Measurements from ENCODE around the gene VN1R5.

DNA sequence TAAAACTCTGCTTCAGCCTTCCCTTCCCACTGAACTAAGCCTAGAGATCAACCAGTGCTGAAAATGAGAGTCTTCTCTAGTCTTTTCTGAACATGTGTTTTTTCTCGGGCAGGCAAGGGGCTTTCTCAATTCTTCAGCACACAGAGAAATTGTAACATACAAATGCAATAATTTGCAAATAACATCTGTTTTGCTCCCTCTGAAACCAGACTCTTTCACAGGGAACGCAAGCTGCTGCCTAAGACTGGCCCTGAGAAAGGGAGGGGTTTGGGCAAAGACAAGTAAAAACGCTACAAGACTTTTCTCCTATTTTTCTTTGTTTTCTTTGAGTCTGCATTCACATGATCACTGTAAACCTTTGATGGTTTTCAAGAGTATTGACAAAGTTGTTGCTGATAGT, 39.6 kb upstream of the VN1R5 start:
- TF ChIP-seq, protein P1, sequence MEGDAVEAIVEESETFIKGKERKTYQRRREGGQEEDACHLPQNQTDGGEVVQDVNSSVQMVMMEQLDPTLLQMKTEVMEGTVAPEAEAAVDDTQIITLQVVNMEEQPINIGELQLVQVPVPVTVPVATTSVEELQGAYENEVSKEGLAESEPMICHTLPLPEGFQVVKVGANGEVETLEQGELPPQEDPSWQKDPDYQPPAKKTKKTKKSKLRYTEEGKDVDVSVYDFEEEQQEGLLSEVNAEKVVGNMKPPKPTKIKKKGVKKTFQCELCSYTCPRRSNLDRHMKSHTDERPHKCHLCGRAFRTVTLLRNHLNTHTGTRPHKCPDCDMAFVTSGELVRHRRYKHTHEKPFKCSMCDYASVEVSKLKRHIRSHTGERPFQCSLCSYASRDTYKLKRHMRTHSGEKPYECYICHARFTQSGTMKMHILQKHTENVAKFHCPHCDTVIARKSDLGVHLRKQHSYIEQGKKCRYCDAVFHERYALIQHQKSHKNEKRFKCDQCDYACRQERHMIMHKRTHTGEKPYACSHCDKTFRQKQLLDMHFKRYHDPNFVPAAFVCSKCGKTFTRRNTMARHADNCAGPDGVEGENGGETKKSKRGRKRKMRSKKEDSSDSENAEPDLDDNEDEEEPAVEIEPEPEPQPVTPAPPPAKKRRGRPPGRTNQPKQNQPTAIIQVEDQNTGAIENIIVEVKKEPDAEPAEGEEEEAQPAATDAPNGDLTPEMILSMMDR (IDR thresholded peaks at IDR 0.05): no peak
- no peak for TF ChIP-seq POLR2A (IDR thresholded peaks at IDR 0.05)
